Measurements from ENCODE around the gene MARVELD3. TPM values are rescaled to one million over a fixed set of nuclear protein-coding genes. Genes with fewer than 3 reads are reported as not detected.

MARVELD3 gene
- total and polyA plus RNA-seq, 2 of the 8 experiments (the other 6 are each of a cell fraction or from before 2014, with no cell fraction given), result 18.0 to 34.8 TPM

GRCh38 chr16:71631776-71632175, 5.8 kb downstream of the MARVELD3 start (continued):
- TF ChIP-seq, protein P1, sequence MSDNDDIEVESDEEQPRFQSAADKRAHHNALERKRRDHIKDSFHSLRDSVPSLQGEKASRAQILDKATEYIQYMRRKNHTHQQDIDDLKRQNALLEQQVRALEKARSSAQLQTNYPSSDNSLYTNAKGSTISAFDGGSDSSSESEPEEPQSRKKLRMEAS (IDR thresholded peaks at IDR 0.05), result no peak
- TF ChIP-seq SAP30 (IDR thresholded peaks at IDR 0.05; ENCODE audit: insufficient read depth, insufficient replicate concordance, low read length), result no peak

Data from H1 (cell line).